ENCODE measurements around the gene SLC5A5. TPM values are rescaled to one million over a fixed set of nuclear protein-coding genes. Genes with fewer than 3 reads are reported as not detected.

Gene SLC5A5
- total RNA-seq, 1 experiment from 2014 or later, result not detected

DNA sequence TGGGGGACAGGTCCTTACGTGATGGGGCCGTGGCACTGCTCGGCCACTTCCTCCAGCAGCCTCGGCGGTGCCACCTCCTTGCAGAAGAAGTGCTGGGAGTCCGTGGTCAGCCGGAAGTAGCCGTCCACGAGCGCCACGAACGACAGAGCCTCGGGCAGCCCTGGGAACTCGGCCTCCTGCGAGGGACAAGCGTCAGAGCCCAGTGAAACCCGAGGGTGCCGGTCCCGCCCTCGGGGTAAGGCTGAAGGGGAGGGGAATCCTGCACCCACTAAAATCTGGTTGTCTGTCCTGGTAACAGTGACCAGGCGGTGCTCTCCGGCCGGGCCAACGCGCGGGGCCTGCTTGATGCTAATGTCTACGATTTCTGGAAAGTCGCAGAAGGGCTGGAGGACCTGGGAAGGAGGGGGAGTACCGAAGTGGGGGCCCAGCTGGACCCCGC is 30.4 kb upstream of the SLC5A5 start:
- no peak overlapping the region for H3K4me3 ChIP-seq
- no peaks in the 10 kb centered on the region for H3K4me1 ChIP-seq (replicated peaks)
- H3K27ac ChIP-seq, result no peak overlapping the region
- no peaks in the 10 kb centered on the region for H3K9me3 ChIP-seq (replicated peaks)
- DNase-seq (ENCODE audit: low read depth in 1 of 2, low spot score in 2 of 2), result no peak
- no peaks in the 10 kb centered on the region for H3K27me3 ChIP-seq (replicated peaks)
- H3K36me3 ChIP-seq, result peaks cover 6% of the 10 kb centered on the region; the same call in 1 of the 2 replicates

- Histone ChIP-seq H3K9me3 (replicated peaks) (no peaks in the 10 kb centered on the region), H3K27me3 (replicated peaks) (no peaks in the 10 kb centered on the region), H3K4me1 (replicated peaks) (peaks cover 1% of the 10 kb centered on the region; the same call in 1 of the 2 replicates), H3K4me3 (no peak overlapping the region), H3K27ac (no peak overlapping the region), H3K36me3 (peaks cover 6% of the 10 kb centered on the region; the same call in 1 of the 2 replicates)
- peak in 1 of 2 experiments; percentile 63 for DNase-seq (ENCODE audit: low read depth in 1 of 2, low spot score in 2 of 2)
Observed at GRCh38 chr19:17841810-17842662, 29.7 kb upstream of the SLC5A5 start.

DNA sequence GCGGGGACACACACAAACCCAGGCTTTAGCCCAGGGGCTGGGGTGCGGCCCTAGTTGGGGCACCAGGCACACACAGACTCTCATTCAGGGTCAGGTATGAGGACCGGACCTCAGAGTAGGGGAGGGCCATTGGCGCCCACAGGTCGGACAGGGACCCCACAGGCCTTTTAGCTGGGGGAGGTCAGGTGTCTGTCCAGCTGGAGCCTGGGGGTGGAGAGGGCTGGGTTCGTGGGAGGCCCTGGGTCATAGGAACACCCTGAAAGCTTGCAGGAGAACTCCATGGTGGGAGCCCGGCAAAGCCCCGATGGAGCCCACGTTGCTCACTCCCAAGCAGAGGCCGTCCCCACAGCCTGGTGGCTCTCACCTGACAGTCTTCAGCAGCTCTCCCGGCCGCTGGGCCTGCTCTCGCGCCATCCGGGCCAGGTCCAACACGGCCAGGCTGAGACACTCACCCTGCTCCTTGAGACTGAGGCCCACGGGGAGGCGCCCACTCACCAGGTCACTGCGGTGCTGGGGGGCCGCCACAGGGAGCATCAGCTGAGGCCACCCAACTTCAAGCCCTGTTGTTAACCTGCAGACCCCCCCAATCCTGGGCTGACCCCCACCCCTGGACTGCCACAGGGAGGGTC is 29.0 kb upstream of the SLC5A5 start:
- no peaks in the 10 kb centered on the region for H3K9me3 ChIP-seq (replicated peaks)
- no peak for DNase-seq (ENCODE audit: low read depth in 1 of 2, low spot score in 2 of 2)
- peaks cover 6% of the 10 kb centered on the region; the same call in 1 of the 2 replicates for H3K36me3 ChIP-seq
- H3K27ac ChIP-seq, result no peak overlapping the region
- H3K4me3 ChIP-seq, result no peak overlapping the region
- peaks cover 5% of the 10 kb centered on the region for H3K4me1 ChIP-seq (replicated peaks)
- H3K27me3 ChIP-seq (replicated peaks), result no peaks in the 10 kb centered on the region

- DNase-seq (ENCODE audit: low read depth in 1 of 2, low spot score in 2 of 2), result no peak
- Histone ChIP-seq H3K9me3 (replicated peaks) (no peaks in the 10 kb centered on the region), H3K4me3 (no peak overlapping the region), H3K27ac (no peak overlapping the region), H3K36me3 (0 out of 2 replicates have a peak, but pooled peaks cover 3% of the 10 kb centered on the region), H3K27me3 (replicated peaks) (no peaks in the 10 kb centered on the region), H3K4me1 (replicated peaks) (peaks cover 11% of the 10 kb centered on the region)
Observed at GRCh38 chr19:17843292-17843827, 28.4 kb upstream of the SLC5A5 start.

- H3K4me1 ChIP-seq (replicated peaks), result peaks cover 11% of the 10 kb centered on the region
- DNase-seq (ENCODE audit: low read depth in 1 of 2, low spot score in 2 of 2), result no peak
Observed at GRCh38 chr19:17843908-17844490, 27.7 kb upstream of the SLC5A5 start.

GRCh38 chr19:17846146-17846545 is 25.6 kb upstream of the SLC5A5 start:
- DNase-seq (ENCODE audit: low read depth in 1 of 2, low spot score in 2 of 2), result no peak
- Histone ChIP-seq H3K4me1 (replicated peaks) (peaks cover 20% of the 10 kb centered on the region), H3K36me3 (0 out of 2 replicates have a peak, but pooled peaks cover 1% of the 10 kb centered on the region), H3K4me3 (no peak overlapping the region), H3K9me3 (replicated peaks) (no peaks in the 10 kb centered on the region), H3K27ac (no peak overlapping the region), H3K27me3 (replicated peaks) (no peaks in the 10 kb centered on the region)

More at GRCh38 chr19:17843908-17844490, 27.7 kb upstream of the SLC5A5 start:
- 0 out of 2 replicates have a peak, but pooled peaks cover 3% of the 10 kb centered on the region for H3K36me3 ChIP-seq
- no peaks in the 10 kb centered on the region for H3K9me3 ChIP-seq (replicated peaks)
- no peak overlapping the region for H3K4me3 ChIP-seq
- no peaks in the 10 kb centered on the region for H3K27me3 ChIP-seq (replicated peaks)
- no peak overlapping the region for H3K27ac ChIP-seq

GRCh38 chr19:17847538-17848366 is 24.0 kb upstream of the SLC5A5 start, which contains the start of gene JAK3:
Gene JAK3 (minus strand): TSS chr19:17847982. CDS start chr19:17844417, 3,565 bp downstream.
- Histone ChIP-seq H3K27me3 (replicated peaks) (no peaks in the 10 kb centered on the region), H3K4me3 (peak within 1 kb of the TSS; percentile 36), H3K27ac (peak within 1 kb of the TSS; percentile 72), H3K9me3 (replicated peaks) (no peaks in the 10 kb centered on the region), H3K4me1 (replicated peaks) (peaks cover 20% of the 10 kb centered on the region), H3K36me3 (no peaks in the 10 kb centered on the region)
- peak in 1 of 2 experiments; percentile 87 for DNase-seq (ENCODE audit: low read depth in 1 of 2, low spot score in 2 of 2)

GRCh38 chr19:17848595-17849292 is 23.0 kb upstream of the SLC5A5 start:
- Histone ChIP-seq H3K27me3 (replicated peaks) (no peaks in the 10 kb centered on the region), H3K4me1 (replicated peaks) (peaks cover 20% of the 10 kb centered on the region), H3K36me3 (no peaks in the 10 kb centered on the region), H3K4me3 (no peak overlapping the region), H3K27ac (no peak overlapping the region; the same call in 1 of the 2 replicates), H3K9me3 (replicated peaks) (no peaks in the 10 kb centered on the region)
- DNase-seq (ENCODE audit: low read depth in 1 of 2, low spot score in 2 of 2), result no peak

DNA sequence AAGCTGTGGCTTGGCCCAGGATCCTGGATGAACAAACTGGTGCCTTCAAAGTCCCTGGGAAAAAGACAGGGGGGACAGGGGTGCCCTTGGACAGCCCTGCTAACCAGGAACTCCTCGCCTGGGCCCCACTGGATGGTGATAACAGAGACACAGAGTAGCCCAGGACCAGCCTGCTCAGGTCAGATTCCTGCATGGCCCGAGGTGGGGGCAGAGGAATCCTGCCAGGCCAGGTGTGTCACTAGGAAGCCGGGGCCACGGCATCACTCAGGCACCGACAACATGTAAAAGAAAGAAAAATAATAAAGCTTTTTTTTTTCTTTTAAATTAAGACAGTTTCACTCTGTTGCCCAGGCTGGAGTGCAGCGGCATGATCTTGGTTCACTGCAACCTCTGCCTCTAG is 17.7 kb upstream of the SLC5A5 start:
- no peak overlapping the region for H3K4me3 ChIP-seq
- no peak for DNase-seq (ENCODE audit: low read depth in 1 of 2, low spot score in 2 of 2)
- H3K27ac ChIP-seq, result no peak overlapping the region
- H3K9me3 ChIP-seq (replicated peaks), result no peaks in the 10 kb centered on the region
- no peaks in the 10 kb centered on the region for H3K36me3 ChIP-seq
- peaks cover 9% of the 10 kb centered on the region for H3K4me1 ChIP-seq (replicated peaks)
- no peaks in the 10 kb centered on the region for H3K27me3 ChIP-seq (replicated peaks)

GRCh38 chr19:17855280-17856152 is 16.2 kb upstream of the SLC5A5 start:
- peaks cover 4% of the 10 kb centered on the region for H3K4me1 ChIP-seq (replicated peaks)
- H3K9me3 ChIP-seq (replicated peaks), result no peaks in the 10 kb centered on the region
- no peaks in the 10 kb centered on the region for H3K27me3 ChIP-seq (replicated peaks)
- no peak overlapping the region for H3K27ac ChIP-seq
- DNase-seq (ENCODE audit: low read depth in 1 of 2, low spot score in 2 of 2), result peak; percentile 50 to 83
- H3K36me3 ChIP-seq, result peaks cover 8% of the 10 kb centered on the region
- no peak overlapping the region for H3K4me3 ChIP-seq

DNA sequence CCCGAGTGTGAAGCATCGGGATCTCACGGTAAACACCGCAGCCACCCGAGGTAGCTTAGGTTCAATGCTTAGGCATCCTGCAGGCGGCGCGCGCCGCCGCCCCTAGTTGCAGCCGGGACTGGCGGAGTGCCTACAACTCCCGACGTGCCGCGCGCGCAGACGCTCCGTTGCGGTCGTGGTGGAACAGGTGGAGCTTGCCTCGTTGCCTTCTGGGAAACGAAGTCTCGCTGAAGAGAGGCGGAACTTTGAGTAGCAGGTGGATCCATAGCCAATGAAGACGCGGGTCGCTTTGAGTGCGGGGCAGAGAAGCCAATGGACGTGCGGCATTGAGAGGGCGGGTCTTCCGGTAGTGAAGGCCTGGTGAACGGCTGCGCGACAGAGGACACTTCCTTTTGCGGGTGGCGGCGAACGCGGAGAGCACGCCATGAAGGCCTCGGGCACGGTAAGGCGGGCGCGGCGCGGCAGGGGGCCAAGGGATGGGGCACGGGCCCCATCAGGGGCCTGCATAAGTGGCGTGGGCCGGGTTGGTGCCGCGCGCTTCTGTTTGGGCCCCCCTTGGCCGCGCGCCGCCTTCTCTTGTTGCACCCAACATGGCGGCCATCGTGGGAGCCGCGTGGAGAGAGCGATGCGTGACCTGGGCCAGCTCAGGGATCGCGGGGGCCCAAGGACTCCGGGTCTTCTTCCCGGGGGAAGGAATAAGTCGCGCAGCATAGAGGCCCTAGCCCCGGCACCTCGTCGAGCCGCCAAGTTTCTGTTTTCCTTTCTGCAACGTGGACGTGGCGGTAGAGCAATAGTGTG is 12.0 kb upstream of the SLC5A5 start, which contains the start of gene RPL18A:
TSS of gene RPL18A (plus strand) at position 378 of the 798 bp plus-strand sequence. CDS start at position 425, 47 bp downstream.
- DNase-seq (ENCODE audit: low read depth in 1 of 2, low spot score in 2 of 2), result peak; percentile 97 to 99
- H3K9me3 ChIP-seq (replicated peaks), result no peaks in the 10 kb centered on the region
- H3K27ac ChIP-seq, result peak within 1 kb of the TSS; percentile 62
- H3K27me3 ChIP-seq (replicated peaks), result no peaks in the 10 kb centered on the region
- peaks cover 11% of the 10 kb centered on the region for H3K4me1 ChIP-seq (replicated peaks)
- peaks cover 50% of the 10 kb centered on the region for H3K36me3 ChIP-seq
- H3K4me3 ChIP-seq, result peak within 1 kb of the TSS; percentile 89
